IMR-90 (cell line): ENCODE measurements around the gene CHST10. TPM values are rescaled to one million over a fixed set of nuclear protein-coding genes. Genes with fewer than 3 reads are reported as not detected.

Experiments
- ATAC-seq: fragments of 200-7000 bp; cut with Tn5 transposase; 2 replicates; pipeline ENCODE4 v1.9.1; 2020; ENCODE audit warnings: low read depth, mild to moderate bottlenecking, moderate library complexity
- BruUV-seq: library from RNA; stranded (reverse); fragments of 400-500 nt; replicated peaks from 2 replicates; lab custom pipeline; 2021; lab: Mats Ljungman, UMichigan
- CTCF ChIA-PET: fragments of 300-600 bp; formaldehyde crosslinking; extraction: SDS; loops from one replicate; lab custom pipeline; 2021; ENCODE audit warnings: antibody characterized with exemption; lab: Yijun Ruan, JAX
- POLR2A ChIA-PET: fragments of 300-600 bp; sonication (Branson Sonifier 250); formaldehyde crosslinking; loops from one replicate; lab custom pipeline; 2022; ENCODE audit warnings: antibody characterized with exemption; ENCODE audit not compliant: unreplicated experiment; lab: Charles Lee
- DNase-seq: peaks from one replicate; pipeline ENCODE4 v3.0.0; 2013
- H2AFZ ChIP-seq: replicated peaks from 2 replicates; pipeline ENCODE3; 2013; ENCODE audit warnings: low read length, mild to moderate bottlenecking; ENCODE audit not compliant: poor library complexity
- H2AK5ac ChIP-seq: 2 replicates; pipeline ENCODE4 v1.6.1; 2013; ENCODE audit warnings: low read depth, low read length, inconsistent platforms
- H2AK9ac ChIP-seq: replicated peaks from 2 replicates; pipeline ENCODE3; 2013; ENCODE audit warnings: mild to moderate bottlenecking, low read depth, low read length, moderate library complexity; ENCODE audit not compliant: poor library complexity
- H2BK120ac ChIP-seq: 2 replicates; pipeline ENCODE4 v1.6.1; 2013; ENCODE audit warnings: low read depth, low read length, inconsistent platforms
- H2BK15ac ChIP-seq: 3 replicates; pipeline ENCODE4 v1.6.1; 2013; ENCODE audit warnings: low read depth, low read length, inconsistent platforms
- H2BK20ac ChIP-seq: 2 replicates; pipeline ENCODE4 v1.6.1; 2013; ENCODE audit warnings: low read depth, mild to moderate bottlenecking, inconsistent platforms, low read length, moderate library complexity
- H2BK5ac ChIP-seq: 2 replicates; pipeline ENCODE4 v1.6.1; 2013; ENCODE audit warnings: mild to moderate bottlenecking, low read depth, low read length, inconsistent platforms; ENCODE audit not compliant: poor library complexity, severe bottlenecking
- H3K14ac ChIP-seq: replicated peaks from 2 replicates; pipeline ENCODE4 v1.6.1; 2013; ENCODE audit warnings: low read depth, low read length, inconsistent platforms
- H3K18ac ChIP-seq: 2 replicates; pipeline ENCODE4 v1.6.1; 2013; ENCODE audit warnings: low read depth, low read length, control low read depth
- H3K23ac ChIP-seq: 2 replicates; pipeline ENCODE4 v1.6.1; 2013; ENCODE audit warnings: low read depth, low read length, inconsistent platforms
- H3K27ac ChIP-seq: 2 replicates; pipeline ENCODE4 v1.5.1; 2013; ENCODE audit warnings: mild to moderate bottlenecking, control low read depth, low read length; ENCODE audit not compliant: insufficient read depth
- H3K27me3 ChIP-seq: 2 replicates; pipeline ENCODE4 v1.6.1; 2013; ENCODE audit warnings: low read length; ENCODE audit not compliant: control insufficient read depth, insufficient read depth
- H3K36me3 ChIP-seq: 2 replicates; pipeline ENCODE4 v1.6.1; 2013; ENCODE audit warnings: low read length, mixed read lengths; ENCODE audit not compliant: control insufficient read depth, insufficient read depth
- H3K4ac ChIP-seq: 2 replicates; pipeline ENCODE4 v1.6.1; 2013; ENCODE audit warnings: low read depth, low read length, inconsistent platforms
- H3K4me1 ChIP-seq: 2 replicates; pipeline ENCODE4 v1.6.1; 2013; ENCODE audit warnings: low read length, mixed read lengths; ENCODE audit not compliant: control insufficient read depth, insufficient read depth
- H3K4me2 ChIP-seq: 2 replicates; pipeline ENCODE4 v1.6.1; 2013; ENCODE audit warnings: low read depth, mild to moderate bottlenecking, control low read depth, low read length, moderate library complexity
- H3K4me3 ChIP-seq: 2 replicates; pipeline ENCODE4 v1.5.1; 2013; ENCODE audit warnings: low read depth, mild to moderate bottlenecking, control low read depth, low read length, moderate library complexity; ENCODE audit not compliant: insufficient read depth
- H3K56ac ChIP-seq: 2 replicates; pipeline ENCODE4 v1.6.1; 2013; ENCODE audit warnings: low read length, inconsistent platforms; ENCODE audit not compliant: insufficient read depth; ENCODE audit errors: extremely low read depth
- H3K79me1 ChIP-seq, 2 experiments: 2 replicates each; pipeline ENCODE4 v1.6.1; 2013; ENCODE audit warnings: low read length in 2 of 2, inconsistent platforms in 1 of 2, low read depth in 1 of 2
- H3K9ac ChIP-seq: 2 replicates; pipeline ENCODE4 v1.6.1; 2013; ENCODE audit warnings: low read depth, low read length, control low read depth
- H3K9me1 ChIP-seq: 2 replicates; pipeline ENCODE4 v1.6.1; 2013; ENCODE audit warnings: low read length, inconsistent platforms; ENCODE audit not compliant: insufficient read depth
- H3K9me3 ChIP-seq: 2 replicates; pipeline ENCODE4 v1.6.1; 2013; ENCODE audit warnings: low read length; ENCODE audit not compliant: control insufficient read depth, insufficient read depth
- H4K20me1 ChIP-seq: 2 replicates; pipeline ENCODE4 v1.6.1; 2013; ENCODE audit warnings: low read length, inconsistent platforms; ENCODE audit not compliant: insufficient read depth
- H4K5ac ChIP-seq: 2 replicates; pipeline ENCODE4 v1.6.1; 2013; ENCODE audit warnings: mild to moderate bottlenecking, low read depth, low read length, control low read depth
- H4K8ac ChIP-seq, 2 experiments: 2 replicates each; pipeline ENCODE4 v1.6.1; 2013; ENCODE audit warnings: low read depth in 2 of 2, low read length in 2 of 2, control low read depth in 1 of 2, inconsistent platforms in 1 of 2
- H4K91ac ChIP-seq: 2 replicates; pipeline ENCODE4 v1.6.1; 2013; ENCODE audit warnings: low read depth, low read length, inconsistent platforms; ENCODE audit not compliant: insufficient read depth
- CHD1 ChIP-seq: IDR thresholded peaks from 2 replicates; pipeline ENCODE4 v1.6.1; 2012; ENCODE audit warnings: low read depth, low read length, improper control_type of control experiment
- CTCF ChIP-seq: conservative IDR thresholded peaks from 2 replicates; pipeline ENCODE4 v1.5.1; 2012; ENCODE audit warnings: mild to moderate bottlenecking, low read depth, low read length, improper control_type of control experiment
- ELK1 ChIP-seq: fragments of 150-350 bp; IDR thresholded peaks from 2 replicates; pipeline ENCODE4 v1.6.1; 2016; ENCODE audit warnings: low read depth, mild to moderate bottlenecking, low read length, moderate library complexity, borderline replicate concordance
- MAZ ChIP-seq: IDR thresholded peaks from 2 replicates; pipeline ENCODE4 v1.6.1; 2012; ENCODE audit warnings: low read depth, mild to moderate bottlenecking, low read length, improper control_type of control experiment, moderate library complexity, borderline replicate concordance
- MXI1 ChIP-seq: IDR thresholded peaks from 2 replicates; pipeline ENCODE4 v1.6.1; 2012; ENCODE audit warnings: low read depth, mild to moderate bottlenecking, low read length, moderate library complexity, borderline replicate concordance
- NFE2L2 ChIP-seq: fragments of 150-350 bp; IDR thresholded peaks from 2 replicates; pipeline ENCODE4 v1.6.1; 2016; ENCODE audit warnings: low read depth, mild to moderate bottlenecking, low read length
- POLR2A ChIP-seq: IDR thresholded peaks from 2 replicates; pipeline ENCODE4 v1.6.1; 2012; ENCODE audit warnings: mild to moderate bottlenecking, low read depth, low read length
- RAD21 ChIP-seq: IDR thresholded peaks from 2 replicates; pipeline ENCODE4 v1.6.1; 2012; ENCODE audit warnings: low read length, improper control_type of control experiment
- RCOR1 ChIP-seq: IDR thresholded peaks from 2 replicates; pipeline ENCODE4 v1.6.1; 2012; ENCODE audit warnings: mild to moderate bottlenecking, low read length, improper control_type of control experiment; ENCODE audit not compliant: insufficient replicate concordance
- RFX5 ChIP-seq: IDR thresholded peaks from 2 replicates; pipeline ENCODE4 v1.8.0; 2012; ENCODE audit warnings: low read depth, mild to moderate bottlenecking, low read length, moderate library complexity
- SMC3 ChIP-seq: fragments of 150-350 bp; IDR thresholded peaks from 2 replicates; pipeline ENCODE4 v1.6.1; 2016; ENCODE audit warnings: low read depth, mild to moderate bottlenecking, antibody characterized with exemption, low read length, moderate library complexity
- USF2 ChIP-seq: fragments of 150-350 bp; IDR thresholded peaks from 2 replicates; pipeline ENCODE4 v1.6.1; 2017; ENCODE audit warnings: mild to moderate bottlenecking, antibody characterized with exemption, low read length, low read depth
- WGBS, 2 experiments: methylation state at CpG; one replicate each; pipeline versions ENCODE4 v1.1.5 to v1.1.7; 2013; ENCODE audit warnings: missing lambda C conversion rate in 2 of 2; ENCODE audit not compliant: insufficient read length in 1 of 2; ENCODE audit errors: extremely low coverage in 2 of 2; 5-methylcytosine and 5-hydroxymethylcytosine counted together
- dilution Hi-C: fragments of 300-500 bp; cut with HindIII; formaldehyde crosslinking; loops from one replicate; pipeline ENCODE4 v1.14.3; 2018; ENCODE audit warnings: low sequenced_read_pairs; ENCODE audit not compliant: unreplicated experiment
- in situ Hi-C: fragments of 300-500 bp; cut with MboI; formaldehyde crosslinking; loops from 3 replicates; pipeline ENCODE4 v1.14.3; 2019; ENCODE audit warnings: low sequenced_read_pairs, inconsistent platforms, mixed read lengths
- intact Hi-C: fragments of 100-400 bp; cut with micrococcal nuclease; formaldehyde crosslinking; loops from 2 replicates; pipeline ENCODE4 v1.10.0; 2022
- polyA plus RNA-seq, 3 experiments: library from polyadenylated mRNA; depleted of rRNA; stranded (reverse); fragments of >200 nt; gene quantifications; 2 replicates each; pipeline ENCODE4 v1.2.3, GENCODE V29; 2012; ENCODE audit warnings: low replicate concordance in 1 of 3
- total RNA-seq: library from RNA; depleted of rRNA; stranded (reverse); fragments of >200 nt; gene quantifications from 2 replicates; pipeline ENCODE4 v1.2.3, GENCODE V29; 2012

The CHST10 gene
- total and polyA plus RNA-seq, 2 of the 4 experiments (the other 2 are of a cell fraction): 6.9 to 8.6 TPM

- Histone ChIP-seq H3K27me3 (peaks cover 8% of the 10 kb centered on the region), H2AK9ac (no peak overlapping the region), H3K4me1 (no peaks in the 10 kb centered on the region), H3K27ac (no peak overlapping the region), H3K9ac (no peak overlapping the region), H3K18ac (no peak overlapping the region), H4K91ac (no peak overlapping the region), H2BK120ac (no peak overlapping the region), H3K14ac (no peak overlapping the region), H4K8ac (no peak overlapping the region), H3K4me3 (no peak overlapping the region), H3K4ac (no peak overlapping the region), H3K79me1 (no peaks in the 10 kb centered on the region), H3K23ac (no peak overlapping the region), H2BK20ac (no peak overlapping the region), H3K56ac (no peak overlapping the region), H2BK15ac (no peak overlapping the region), H2AFZ (no peak overlapping the region), H3K9me3 (no peaks in the 10 kb centered on the region), H3K36me3 (no peaks in the 10 kb centered on the region), H4K20me1 (no peaks in the 10 kb centered on the region), H2AK5ac (no peak overlapping the region), H3K9me1 (no peaks in the 10 kb centered on the region), H2BK5ac (no peak overlapping the region), H4K5ac (no peak overlapping the region), H3K4me2 (no peak overlapping the region)
- no TSS peak for BruUV-seq
- no peak for TF ChIP-seq CTCF
- TF ChIP-seq RAD21: no peak
- TF ChIP-seq CHD1: no peak
- TF ChIP-seq RFX5: no peak
- no peak for TF ChIP-seq RCOR1
- TF ChIP-seq MXI1: no peak
- no peak for TF ChIP-seq POLR2A
- no peak for TF ChIP-seq SMC3
- TF ChIP-seq USF2: no peak
- no peak for TF ChIP-seq MAZ
- TF ChIP-seq NFE2L2: no peak
- TF ChIP-seq ELK1: no peak
- peak; percentile 1 for DNase-seq
- no peak for ATAC-seq
- WGBS, 2 experiments: no CpG with 5 or more reads among the region's 2 CpGs
- CTCF ChIA-PET: no interaction called here
- intact Hi-C loops: no loop called here
- dilution Hi-C loops: no loop called here
- POLR2A ChIA-PET: no interaction called here
- in situ Hi-C loops: no loop called here
Observed at GRCh38 chr2:100446696-100447095, 29.2 kb upstream of the CHST10 start.
